Glomerular endothelial cell (primary cell): ENCODE data around the gene USF2. TPM values are rescaled to one million over a fixed set of nuclear protein-coding genes. Genes with fewer than 3 reads are reported as not detected.

ENCODE experiments used
- DNase-seq: peaks from one replicate; pipeline ENCODE4 v3.0.0-alpha.2; 2011; ENCODE audit warnings: low read depth, low spot score; ENCODE audit errors: extremely low read depth
- total RNA-seq: library from RNA; depleted of rRNA; stranded (reverse); fragments of >200 nt; gene quantifications from 2 replicates; pipeline ENCODE4 v1.2.3, GENCODE V29; 2015

USF2 gene
- total RNA-seq, 1 donor from 2014 or later, result 80.6 TPM

GRCh38 chr19:35297922-35298321 lies 29.2 kb downstream of the USF2 start:
- DNase-seq, result no peak

GRCh38 chr19:35298561-35298972 lies 29.8 kb downstream of the USF2 start:
- no peak for DNase-seq

- no peak for DNase-seq
Observed at GRCh38 chr19:35299523-35300338, 31.0 kb downstream of the USF2 start.

GRCh38 chr19:35300339-35300649 lies 31.5 kb downstream of the USF2 start:
- DNase-seq, result no peak

GRCh38 chr19:35301961-35302360 lies 33.2 kb downstream of the USF2 start:
- DNase-seq, result no peak

- no peak for DNase-seq
Observed at GRCh38 chr19:35302446-35302845, 33.7 kb downstream of the USF2 start.

- no peak for DNase-seq
Observed at GRCh38 chr19:35303357-35303915, 34.7 kb downstream of the USF2 start.

- no peak for DNase-seq
Observed at GRCh38 chr19:35304036-35304435, 35.3 kb downstream of the USF2 start.

- DNase-seq, result no peak
Observed at GRCh38 chr19:35305181-35305580, 36.4 kb downstream of the USF2 start.

GRCh38 chr19:35306473-35307246 lies 37.9 kb downstream of the USF2 start:
- DNase-seq, result no peak

GRCh38 chr19:35307931-35308330 lies 39.2 kb downstream of the USF2 start:
- no peak for DNase-seq

- no peak for DNase-seq
Observed at GRCh38 chr19:35308910-35309309, 40.1 kb downstream of the USF2 start.

GRCh38 chr19:35309481-35310279 lies 40.9 kb downstream of the USF2 start:
- DNase-seq, result no peak

- no peak for DNase-seq
Observed at GRCh38 chr19:35310331-35310730, 41.6 kb downstream of the USF2 start.

GRCh38 chr19:35310811-35311465 lies 42.2 kb downstream of the USF2 start:
- no peak for DNase-seq

GRCh38 chr19:35311901-35312665 lies 43.3 kb downstream of the USF2 start:
- DNase-seq, result no peak

GRCh38 chr19:35313587-35313986 lies 44.8 kb downstream of the USF2 start:
- DNase-seq, result no peak

GRCh38 chr19:35314031-35314430 lies 45.3 kb downstream of the USF2 start:
- no peak for DNase-seq

GRCh38 chr19:35314858-35315470 lies 46.2 kb downstream of the USF2 start:
- DNase-seq, result no peak
